HEK293 (cell line): Measurements from ENCODE around the gene KRTAP10-7.
"Not testable (repeated sequence)": the region's sequence is repeated elsewhere in the genome, so short reads cannot be mapped to it uniquely, and the experiment has no call there.

Experiments
- CTCF ChIA-PET: fragments of 350-600 bp; formaldehyde crosslinking; extraction: SDS; loops from one replicate; lab custom pipeline; 2021; ENCODE audit warnings: antibody characterized with exemption; lab: Yijun Ruan, JAX
- POLR2A ChIA-PET: fragments of 300-600 bp; formaldehyde crosslinking; extraction: SDS; loops from one replicate; lab custom pipeline; 2020; ENCODE audit warnings: antibody characterized with exemption, inconsistent platforms; lab: Yijun Ruan, JAX
- H3K27ac ChIP-seq: fragments of 200-500 bp; sonication (Bioruptor generic); 2 replicates; pipeline ENCODE4 v1.5.1; 2014; ENCODE audit warnings: low read depth, low read length, control low read depth, inconsistent platforms; ENCODE audit errors: extremely low read depth
- H3K36me3 ChIP-seq, 2 experiments: fragments of 200-500 bp in 1 of 2; sonication (Bioruptor generic) in 1 of 2; 1 replicate in 1 of 2; 2 replicates in 1 of 2; pipeline ENCODE4 v1.5.1; 2014 to 2017; ENCODE audit warnings: inconsistent platforms in 2 of 2, low read length in 2 of 2; ENCODE audit not compliant: control insufficient read depth in 2 of 2, insufficient read depth in 1 of 2
- H3K4me1 ChIP-seq: fragments of 200-500 bp; sonication (Bioruptor generic); 2 replicates; pipeline ENCODE4 v1.5.1; 2014; ENCODE audit warnings: mild to moderate bottlenecking, low read length, inconsistent platforms; ENCODE audit not compliant: control insufficient read depth, insufficient read depth
- H3K4me3 ChIP-seq: 2 replicates; pipeline ENCODE4 v1.5.1; 2011; ENCODE audit warnings: low read depth, mild to moderate bottlenecking, control low read depth, low read length, moderate library complexity
- H3K9me3 ChIP-seq: fragments of 200-500 bp; sonication (Bioruptor generic); 2 replicates; pipeline ENCODE4 v1.5.1; 2014; ENCODE audit warnings: low read depth, low read length, inconsistent platforms; ENCODE audit not compliant: control insufficient read depth, insufficient read depth
- ATF2 ChIP-seq: fragments of 450-650 bp; formaldehyde crosslinking; IDR thresholded peaks from 2 replicates; pipeline ENCODE4 v1.5.1; 2016; ENCODE audit warnings: missing biosample characterization, missing genetic modification characterization, low read depth
- BCL11A ChIP-seq: fragments of 450-650 bp; formaldehyde crosslinking; IDR thresholded peaks from 2 replicates; pipeline ENCODE4 v1.5.1; 2016; ENCODE audit warnings: low read depth, missing biosample characterization, missing genetic modification characterization
- FEZF1 ChIP-seq: fragments of 450-650 bp; formaldehyde crosslinking; IDR thresholded peaks from 2 replicates; pipeline ENCODE4 v1.5.1; 2016; ENCODE audit warnings: missing biosample characterization, missing genetic modification characterization
- GFI1B ChIP-seq: fragments of 450-650 bp; formaldehyde crosslinking; IDR thresholded peaks from 2 replicates; pipeline ENCODE4 v1.5.1; 2016; ENCODE audit warnings: missing biosample characterization, missing genetic modification characterization
- HOXD13 ChIP-seq: sonication (generic); formaldehyde crosslinking; IDR thresholded peaks from 2 replicates; pipeline ENCODE4 v1.8.0; 2022; ENCODE audit warnings: missing genetic modification reagents, borderline replicate concordance
- SALL2 ChIP-seq: fragments of 450-650 bp; formaldehyde crosslinking; IDR thresholded peaks from 2 replicates; pipeline ENCODE4 v1.5.0; 2017; ENCODE audit warnings: missing biosample characterization, mild to moderate bottlenecking, missing genetic modification characterization, borderline replicate concordance
- SCRT1 ChIP-seq: fragments of 450-650 bp; formaldehyde crosslinking; IDR thresholded peaks from 2 replicates; pipeline ENCODE4 v1.5.1; 2016; ENCODE audit warnings: missing biosample characterization, missing genetic modification characterization, borderline replicate concordance
- ZBTB17 ChIP-seq: fragments of 450-650 bp; formaldehyde crosslinking; IDR thresholded peaks from 2 replicates; pipeline ENCODE4 v1.5.1; 2016; ENCODE audit warnings: missing biosample characterization, missing genetic modification characterization
- ZFP37 ChIP-seq: fragments of 450-650 bp; formaldehyde crosslinking; IDR thresholded peaks from 2 replicates; pipeline ENCODE4 v1.5.1; 2016; ENCODE audit warnings: missing biosample characterization, missing genetic modification characterization
- ZFP69B ChIP-seq: fragments of 450-650 bp; formaldehyde crosslinking; IDR thresholded peaks from 2 replicates; pipeline ENCODE4 v1.5.1; 2016; ENCODE audit warnings: missing biosample characterization, missing genetic modification characterization
- ZNF16 ChIP-seq: fragments of 450-650 bp; formaldehyde crosslinking; IDR thresholded peaks from 2 replicates; pipeline ENCODE4 v1.5.1; 2016; ENCODE audit warnings: low read depth, missing biosample characterization, missing genetic modification characterization
- ZNF2 ChIP-seq: fragments of 450-650 bp; formaldehyde crosslinking; IDR thresholded peaks from 2 replicates; pipeline ENCODE4 v1.5.1; 2016; ENCODE audit warnings: missing biosample characterization, missing genetic modification characterization
- ZNF202 ChIP-seq: fragments of 450-650 bp; formaldehyde crosslinking; IDR thresholded peaks from 2 replicates; pipeline ENCODE4 v1.5.1; 2016; ENCODE audit warnings: missing biosample characterization, missing genetic modification characterization, borderline replicate concordance
- ZNF214 ChIP-seq: fragments of 450-650 bp; formaldehyde crosslinking; IDR thresholded peaks from 2 replicates; pipeline ENCODE4 v1.5.1; 2017; ENCODE audit warnings: missing biosample characterization, mild to moderate bottlenecking, missing genetic modification characterization, borderline replicate concordance
- ZNF24 ChIP-seq: fragments of 450-650 bp; formaldehyde crosslinking; IDR thresholded peaks from 2 replicates; pipeline ENCODE4 v1.5.1; 2016; ENCODE audit warnings: missing biosample characterization, missing genetic modification characterization
- ZNF473 ChIP-seq: fragments of 450-650 bp; formaldehyde crosslinking; IDR thresholded peaks from 2 replicates; pipeline ENCODE4 v1.5.1; 2017; ENCODE audit warnings: missing biosample characterization, missing genetic modification characterization
- ZNF510 ChIP-seq: fragments of 450-650 bp; formaldehyde crosslinking; IDR thresholded peaks from 2 replicates; pipeline ENCODE4 v1.5.1; 2018; ENCODE audit warnings: mild to moderate bottlenecking, missing genetic modification characterization, missing biosample characterization; ENCODE audit not compliant: insufficient replicate concordance
- ZNF623 ChIP-seq: fragments of 450-650 bp; formaldehyde crosslinking; IDR thresholded peaks from 2 replicates; pipeline ENCODE4 v1.5.1; 2016; ENCODE audit warnings: missing biosample characterization, missing genetic modification characterization
- ZNF837 ChIP-seq: fragments of 450-650 bp; formaldehyde crosslinking; IDR thresholded peaks from 2 replicates; pipeline ENCODE4 v1.5.1; 2016; ENCODE audit warnings: missing biosample characterization, missing genetic modification characterization
- TF ChIP-seq, protein P1 (sequence below): fragments of 450-650 bp; formaldehyde crosslinking; IDR thresholded peaks from 2 replicates; pipeline ENCODE4 v1.5.1; 2016; ENCODE audit warnings: missing biosample characterization, missing genetic modification characterization, low read depth
- TF ChIP-seq, protein P2 (sequence below): fragments of 450-650 bp; formaldehyde crosslinking; IDR thresholded peaks from 2 replicates; pipeline ENCODE4 v1.5.1; 2016; ENCODE audit warnings: missing biosample characterization, missing genetic modification characterization

Gene KRTAP10-7

DNA sequence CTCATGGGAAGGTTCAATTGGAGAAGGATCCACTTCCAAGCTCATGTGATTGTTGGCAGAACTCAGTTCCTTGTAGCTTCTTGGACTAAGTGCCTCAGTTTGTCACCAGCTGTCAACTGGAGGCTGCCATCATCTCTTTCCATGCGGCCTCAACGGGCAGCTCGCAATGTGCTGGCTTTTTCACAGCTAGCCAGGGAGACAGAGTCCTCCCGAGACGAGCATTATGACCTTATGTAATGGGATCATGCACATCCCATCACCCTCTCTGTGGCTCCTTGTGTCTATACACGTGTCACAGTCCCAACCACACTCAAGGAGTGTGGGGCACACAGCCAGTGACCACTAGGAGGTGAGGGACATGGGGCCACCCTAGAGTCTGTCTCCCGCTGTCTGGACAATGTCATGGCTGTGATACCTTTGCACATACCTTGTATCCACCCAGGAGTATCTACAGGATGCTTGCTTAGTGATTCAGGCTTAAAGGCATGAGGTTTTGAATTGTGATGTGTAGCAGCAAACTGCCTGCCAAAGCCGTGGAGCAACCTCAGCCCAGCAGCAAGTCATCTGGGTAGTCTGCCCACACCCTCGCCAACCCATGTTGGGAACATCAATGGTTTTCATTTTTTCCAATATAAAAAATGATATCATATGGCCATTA, 4.2 kb upstream of the KRTAP10-7 start (continued):
- TF ChIP-seq FEZF1 (tag by site-specific recombination) (no peak), ZNF623 (tag by site-specific recombination) (no peak)

GRCh38 chr21:44598061-44598460, 2.3 kb upstream of the KRTAP10-7 start:
- Histone ChIP-seq H3K4me3 (no peak overlapping the region), H3K27ac (no peak overlapping the region), H3K4me1 (no peaks in the 10 kb centered on the region), H3K9me3 (no peaks in the 10 kb centered on the region)
- ChIA-PET CTCF (no interaction called here), POLR2A (no interaction called here)
- TF ChIP-seq SCRT1 (tag by site-specific recombination) = no peak
- TF ChIP-seq ZFP37 = no peak
- TF ChIP-seq GFI1B (tag by site-specific recombination) = no peak
- no peak for TF ChIP-seq ZNF24
- TF ChIP-seq, all 188 proteins: peak for 0
- no peaks in the 10 kb centered on the region for H3K36me3 ChIP-seq

DNA sequence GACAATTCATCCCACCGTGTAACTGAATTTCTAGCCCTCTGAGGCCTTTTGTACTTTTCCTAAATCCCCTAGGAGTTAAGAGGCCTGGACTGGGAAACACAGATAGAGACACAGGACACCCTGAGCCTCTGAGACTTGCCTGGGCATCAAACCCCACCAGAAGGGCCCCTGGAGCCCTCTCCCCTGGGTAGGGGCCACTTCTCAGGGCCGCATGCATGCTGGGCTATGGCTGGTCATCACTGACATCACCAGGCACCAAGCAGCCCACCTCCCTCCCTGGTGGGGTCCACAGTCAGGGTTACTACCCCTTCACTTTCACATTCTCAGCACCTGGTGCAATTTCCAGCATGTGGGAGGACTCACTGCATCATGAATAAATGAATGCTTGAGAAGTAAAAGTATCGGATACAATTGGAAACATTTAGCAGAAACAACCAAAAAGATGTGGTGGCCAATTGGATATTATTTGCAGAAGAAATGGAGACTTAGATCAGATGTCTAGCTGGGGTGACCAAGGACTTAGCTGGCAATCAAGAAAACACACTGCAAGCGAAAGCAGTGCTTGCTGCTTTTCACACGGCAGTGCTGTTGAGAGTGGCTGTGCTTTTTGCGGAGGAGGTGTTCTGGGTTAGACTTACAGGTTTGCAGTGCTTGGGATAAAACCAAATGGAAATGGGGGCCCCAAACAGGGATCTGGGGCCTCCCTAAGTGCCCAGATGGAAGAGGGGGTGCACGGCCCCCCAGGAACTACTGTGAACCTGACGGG, 950 bp upstream of the KRTAP10-7 start:
- ChIA-PET CTCF (interaction anchor here (0.5 to 0.9 kb wide), 4 partner anchors 44 to 1144 kb away, joined by 3 read pairs; no protein-coding TSS in a partner anchor), POLR2A (no interaction called here)
- H3K9me3 ChIP-seq = no peaks in the 10 kb centered on the region
- TF ChIP-seq SCRT1 (tag by site-specific recombination) (no peak), ZBTB17 (tag by site-specific recombination) (no peak), ZNF2 (tag by site-specific recombination) (no peak), ATF2 (tag by site-specific recombination) (no peak), BCL11A (tag by site-specific recombination) (no peak), ZFP69B (no peak), ZNF202 (tag by site-specific recombination) (no peak), ZNF214 (tag by site-specific recombination) (no peak), SALL2 (tag by site-specific recombination) (no peak), ZNF837 (tag by site-specific recombination) (no peak), ZNF16 (tag by site-specific recombination) (no peak), ZNF510 (no peak), ZNF473 (no peak), HOXD13 (CRISPR knock-in tag) (no peak)
- TF ChIP-seq, protein P1, sequence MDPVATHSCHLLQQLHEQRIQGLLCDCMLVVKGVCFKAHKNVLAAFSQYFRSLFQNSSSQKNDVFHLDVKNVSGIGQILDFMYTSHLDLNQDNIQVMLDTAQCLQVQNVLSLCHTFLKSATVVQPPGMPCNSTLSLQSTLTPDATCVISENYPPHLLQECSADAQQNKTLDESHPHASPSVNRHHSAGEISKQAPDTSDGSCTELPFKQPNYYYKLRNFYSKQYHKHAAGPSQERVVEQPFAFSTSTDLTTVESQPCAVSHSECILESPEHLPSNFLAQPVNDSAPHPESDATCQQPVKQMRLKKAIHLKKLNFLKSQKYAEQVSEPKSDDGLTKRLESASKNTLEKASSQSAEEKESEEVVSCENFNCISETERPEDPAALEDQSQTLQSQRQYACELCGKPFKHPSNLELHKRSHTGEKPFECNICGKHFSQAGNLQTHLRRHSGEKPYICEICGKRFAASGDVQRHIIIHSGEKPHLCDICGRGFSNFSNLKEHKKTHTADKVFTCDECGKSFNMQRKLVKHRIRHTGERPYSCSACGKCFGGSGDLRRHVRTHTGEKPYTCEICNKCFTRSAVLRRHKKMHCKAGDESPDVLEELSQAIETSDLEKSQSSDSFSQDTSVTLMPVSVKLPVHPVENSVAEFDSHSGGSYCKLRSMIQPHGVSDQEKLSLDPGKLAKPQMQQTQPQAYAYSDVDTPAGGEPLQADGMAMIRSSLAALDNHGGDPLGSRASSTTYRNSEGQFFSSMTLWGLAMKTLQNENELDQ (tag by site-specific recombination) = no peak
- TF ChIP-seq, protein P2, sequence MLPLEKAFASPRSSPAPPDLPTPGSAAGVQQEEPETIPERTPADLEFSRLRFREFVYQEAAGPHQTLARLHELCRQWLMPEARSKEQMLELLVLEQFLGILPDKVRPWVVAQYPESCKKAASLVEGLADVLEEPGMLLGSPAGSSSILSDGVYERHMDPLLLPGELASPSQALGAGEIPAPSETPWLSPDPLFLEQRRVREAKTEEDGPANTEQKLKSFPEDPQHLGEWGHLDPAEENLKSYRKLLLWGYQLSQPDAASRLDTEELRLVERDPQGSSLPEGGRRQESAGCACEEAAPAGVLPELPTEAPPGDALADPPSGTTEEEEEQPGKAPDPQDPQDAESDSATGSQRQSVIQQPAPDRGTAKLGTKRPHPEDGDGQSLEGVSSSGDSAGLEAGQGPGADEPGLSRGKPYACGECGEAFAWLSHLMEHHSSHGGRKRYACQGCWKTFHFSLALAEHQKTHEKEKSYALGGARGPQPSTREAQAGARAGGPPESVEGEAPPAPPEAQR (tag by site-specific recombination) = no peak
- no peaks in the 10 kb centered on the region for H3K4me1 ChIP-seq
- H3K27ac ChIP-seq = no peak overlapping the region
- H3K36me3 ChIP-seq = no peaks in the 10 kb centered on the region
- no peak overlapping the region for H3K4me3 ChIP-seq

GRCh38 chr21:44601091-44601490, 694 bp downstream of the KRTAP10-7 start:
- H3K4me3 ChIP-seq, H3K36me3 ChIP-seq, H3K4me1 ChIP-seq, CTCF ChIA-PET, POLR2A ChIA-PET, H3K27ac ChIP-seq, H3K9me3 ChIP-seq: not testable (repeated sequence)
